ENCODE measurements around the gene FANK1. TPM values are rescaled to one million over a fixed set of nuclear protein-coding genes. Genes with fewer than 3 reads are reported as not detected.

FANK1 gene
- total RNA-seq, 1 experiment from 2014 or later: 2.5 TPM

GRCh38 chr10:126058104-126058503, 161.7 kb downstream of the FANK1 start:
- POLR2A ChIA-PET: no interaction called here
- TF ChIP-seq CTCF (IDR thresholded peaks at IDR 0.05; ENCODE audit: unreplicated experiment): no peak
- BruUV-seq (replicated peaks): no TSS peak
- Mint-ChIP-seq H3K27me3 (ENCODE audit: insufficient read depth, unreplicated experiment) (no peaks in the 10 kb centered on the region), H3K4me3 (ENCODE audit: unreplicated experiment) (no peak overlapping the region), H3K9me3 (ENCODE audit: unreplicated experiment) (no peaks in the 10 kb centered on the region), H3K4me1 (ENCODE audit: insufficient read depth, unreplicated experiment) (peaks cover 7% of the 10 kb centered on the region), H3K27ac (ENCODE audit: low read depth, unreplicated experiment) (no peak overlapping the region), H3K36me3 (ENCODE audit: insufficient read depth, unreplicated experiment) (peaks cover 15% of the 10 kb centered on the region)
- intact Hi-C loops (cut with micrococcal nuclease): no loop called here
- CTCF ChIA-PET: no interaction called here
- no peak for DNase-seq (ENCODE audit: unreplicated experiment)

GRCh38 chr10:126058507-126058906, 162.1 kb downstream of the FANK1 start:
- Mint-ChIP-seq H3K4me3 (ENCODE audit: unreplicated experiment) (no peak overlapping the region), H3K27ac (ENCODE audit: low read depth, unreplicated experiment) (no peak overlapping the region), H3K4me1 (ENCODE audit: insufficient read depth, unreplicated experiment) (peaks cover 11% of the 10 kb centered on the region), H3K36me3 (ENCODE audit: insufficient read depth, unreplicated experiment) (peaks cover 15% of the 10 kb centered on the region), H3K27me3 (ENCODE audit: insufficient read depth, unreplicated experiment) (no peaks in the 10 kb centered on the region), H3K9me3 (ENCODE audit: unreplicated experiment) (no peaks in the 10 kb centered on the region)
- ChIA-PET POLR2A (no interaction called here), CTCF (no interaction called here)
- BruUV-seq (replicated peaks): no TSS peak
- no peak for TF ChIP-seq CTCF (IDR thresholded peaks at IDR 0.05; ENCODE audit: unreplicated experiment)
- DNase-seq (ENCODE audit: unreplicated experiment): no peak
- intact Hi-C loops (cut with micrococcal nuclease): no loop called here

Other genes with a start within 250 kb of the FANK1 start
- not detected in 2 replicates for gene TEX36, start 213.4 kb upstream of the FANK1 start, total RNA-seq (2022)
- gene EDRF1, start 176.9 kb upstream of the FANK1 start, total RNA-seq (2022): 24.1 and 28.2 TPM in 2 replicates
- gene MMP21, start 120.7 kb upstream of the FANK1 start, total RNA-seq (2022): not detected in 2 replicates
- 55.0 and 64.4 TPM in 2 replicates for gene UROS, start 73.3 kb upstream of the FANK1 start, total RNA-seq (2022)
- gene BCCIP, start 73.0 kb upstream of the FANK1 start, total RNA-seq (2022): 70.8 and 88.2 TPM in 2 replicates
- 36.5 and 45.6 TPM in 2 replicates for gene DHX32, start 15.3 kb upstream of the FANK1 start, total RNA-seq (2022)